Sigmoid colon (tissue), 7 donors: ENCODE results near the gene GABBR2. TPM values are rescaled to one million over a fixed set of nuclear protein-coding genes. Genes with fewer than 3 reads are reported as not detected.

Experiments
- DNase-seq: peaks from one replicate; pipeline ENCODE4 v3.0.0-alpha.2; 2019
- H3K27ac ChIP-seq, 4 donors: fragments of 200-600 bp; sonication (generic); one replicate each; pipeline ENCODE4 v1.5.1; 2016 to 2019; ENCODE audit warnings: mild to moderate bottlenecking in 1 of 4
- H3K27me3 ChIP-seq, 3 donors: fragments of 200-600 bp; sonication (generic); one replicate each; pipeline ENCODE4 v1.5.1; 2019; ENCODE audit warnings: mild to moderate bottlenecking in 1 of 3
- H3K36me3 ChIP-seq, 4 donors: fragments of 200-600 bp; sonication (generic); one replicate each; pipeline ENCODE4 v1.5.1; 2016 to 2019
- H3K4me1 ChIP-seq, 4 donors: fragments of 200-600 bp; sonication (generic); one replicate each; pipeline ENCODE4 v1.5.1; 2017 to 2019
- H3K4me3 ChIP-seq, 4 donors: fragments of 200-600 bp; sonication (generic); one replicate each; pipeline ENCODE4 v1.5.1; 2017 to 2019; ENCODE audit warnings: mild to moderate bottlenecking in 2 of 4, moderate library complexity in 1 of 4
- H3K9me3 ChIP-seq, 4 donors: fragments of 200-600 bp in 3 of 4; sonication (generic) in 3 of 4; one replicate each; pipeline versions ENCODE4 v1.5.1 to v1.6.1; 2013 to 2019
- EP300 ChIP-seq, 4 donors: sonication (generic); formaldehyde crosslinking; IDR thresholded peaks; one replicate each; pipeline ENCODE4 v1.6.1; 2017; ENCODE audit warnings: antibody characterized with exemption in 4 of 4
- POLR2A ChIP-seq, 2 donors: fragments of 450-650 bp; IDR thresholded peaks; one replicate each; pipeline ENCODE4 v1.6.1; 2016; ENCODE audit warnings: antibody characterized with exemption in 2 of 2, mild to moderate bottlenecking in 2 of 2, moderate library complexity in 2 of 2
- POLR2AphosphoS5 ChIP-seq, 4 donors: sonication (generic); formaldehyde crosslinking; IDR thresholded peaks; one replicate each; pipeline ENCODE4 v1.6.1; 2017; ENCODE audit warnings: antibody characterized with exemption in 4 of 4
- WGBS, 2 donors: extraction: QIAGEN DNeasy Blood & Tissue Kit; methylation state at CpG; one replicate each; pipeline ENCODE4 v1.1.7; 2013; 5-methylcytosine and 5-hydroxymethylcytosine counted together
- intact Hi-C: fragments of 100-400 bp; cut with DNase I; formaldehyde crosslinking; loops from one replicate; pipeline ENCODE4 v1.15.1; 2023
- polyA plus RNA-seq, 3 donors: library from polyadenylated mRNA; stranded (reverse); fragments of 200-250 nt; gene quantifications; one replicate each; pipeline ENCODE4 v1.2.3, GENCODE V29; 2013
- total RNA-seq, 4 donors: library from RNA; depleted of rRNA; stranded (reverse); fragments of >200 nt; gene quantifications; one replicate each; pipeline ENCODE4 v1.1.0, GENCODE V29; 2016
- TF ChIP-seq, protein P1 (sequence below), 4 experiments: fragments of 450-650 bp in 3 of 4; fragments of 200-600 bp in 1 of 4; IDR thresholded peaks; one replicate each; pipeline ENCODE4 v1.5.1; 2016 to 2019; ENCODE audit warnings: antibody characterized with exemption in 4 of 4, mild to moderate bottlenecking in 3 of 4, moderate library complexity in 2 of 4
- donor health status: healthy with polysubstance abuse.
- donor health status: Bipolar disorder and iron deficiency.
- donor health status: healthy.

The GABBR2 gene
- total and polyA plus RNA-seq, 7 donors: under 0.01 to 0.04 (median under 0.01) TPM; not detected in 4

- no peaks in the 10 kb centered on the region for H3K9me3 ChIP-seq
- intact Hi-C loops: no loop called here
- no peaks in the 10 kb centered on the region for H3K36me3 ChIP-seq
- no peak for TF ChIP-seq EP300 (IDR thresholded peaks at IDR 0.05)
- TF ChIP-seq, protein P1, sequence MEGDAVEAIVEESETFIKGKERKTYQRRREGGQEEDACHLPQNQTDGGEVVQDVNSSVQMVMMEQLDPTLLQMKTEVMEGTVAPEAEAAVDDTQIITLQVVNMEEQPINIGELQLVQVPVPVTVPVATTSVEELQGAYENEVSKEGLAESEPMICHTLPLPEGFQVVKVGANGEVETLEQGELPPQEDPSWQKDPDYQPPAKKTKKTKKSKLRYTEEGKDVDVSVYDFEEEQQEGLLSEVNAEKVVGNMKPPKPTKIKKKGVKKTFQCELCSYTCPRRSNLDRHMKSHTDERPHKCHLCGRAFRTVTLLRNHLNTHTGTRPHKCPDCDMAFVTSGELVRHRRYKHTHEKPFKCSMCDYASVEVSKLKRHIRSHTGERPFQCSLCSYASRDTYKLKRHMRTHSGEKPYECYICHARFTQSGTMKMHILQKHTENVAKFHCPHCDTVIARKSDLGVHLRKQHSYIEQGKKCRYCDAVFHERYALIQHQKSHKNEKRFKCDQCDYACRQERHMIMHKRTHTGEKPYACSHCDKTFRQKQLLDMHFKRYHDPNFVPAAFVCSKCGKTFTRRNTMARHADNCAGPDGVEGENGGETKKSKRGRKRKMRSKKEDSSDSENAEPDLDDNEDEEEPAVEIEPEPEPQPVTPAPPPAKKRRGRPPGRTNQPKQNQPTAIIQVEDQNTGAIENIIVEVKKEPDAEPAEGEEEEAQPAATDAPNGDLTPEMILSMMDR (IDR thresholded peaks at IDR 0.05): no peak
- TF ChIP-seq POLR2AphosphoS5 (IDR thresholded peaks at IDR 0.05): no peak
- TF ChIP-seq POLR2A (IDR thresholded peaks at IDR 0.05): no peak
- H3K27me3 ChIP-seq: no peaks in the 10 kb centered on the region
- no peak for DNase-seq
- H3K4me1 ChIP-seq: no peaks in the 10 kb centered on the region
- no peak overlapping the region for H3K27ac ChIP-seq
- H3K4me3 ChIP-seq: no peak overlapping the region
- WGBS, 2 donors: 67 to 75% methylated on average over 11 of the region's 11 CpGs
Observed at GRCh38 chr9:98401140-98402018, 307.4 kb downstream of the GABBR2 start.

- H3K9me3 ChIP-seq: no peaks in the 10 kb centered on the region
- H3K27me3 ChIP-seq: no peaks in the 10 kb centered on the region
- no peaks in the 10 kb centered on the region for H3K4me1 ChIP-seq
- H3K36me3 ChIP-seq: no peaks in the 10 kb centered on the region
- no peak overlapping the region for H3K27ac ChIP-seq
- H3K4me3 ChIP-seq: no peak overlapping the region
- TF ChIP-seq POLR2A (IDR thresholded peaks at IDR 0.05) (no peak), EP300 (IDR thresholded peaks at IDR 0.05) (no peak), POLR2AphosphoS5 (IDR thresholded peaks at IDR 0.05) (no peak)
- TF ChIP-seq, protein P1 (IDR thresholded peaks at IDR 0.05): no peak
- intact Hi-C loops: no loop called here
- 80 to 87% methylated on average over 8 of the region's 8 CpGs for WGBS, 2 donors
- no peak for DNase-seq
Observed at GRCh38 chr9:98399950-98400683, 308.6 kb downstream of the GABBR2 start.

DNA sequence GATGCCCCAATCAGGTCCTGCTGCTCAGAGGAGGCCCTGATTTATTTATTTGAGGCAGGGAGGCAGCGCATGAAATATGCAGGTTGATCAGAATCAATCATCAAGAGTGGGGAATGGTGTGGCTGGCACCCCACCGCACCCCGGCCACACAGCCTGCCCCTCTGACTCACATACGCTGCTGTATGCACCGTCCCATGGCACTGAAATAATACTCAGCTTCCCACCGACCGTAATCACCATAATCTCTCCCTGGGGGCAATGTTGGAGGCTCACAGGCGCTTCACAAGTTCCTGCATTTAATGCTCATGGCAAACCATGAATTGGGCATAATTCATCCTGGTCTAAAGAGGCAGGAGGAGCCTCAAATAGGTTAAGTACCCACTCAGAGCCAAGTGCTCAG lies 312.1 kb downstream of the GABBR2 start:
- Histone ChIP-seq H3K27ac (no peak overlapping the region), H3K4me1 (no peaks in the 10 kb centered on the region), H3K36me3 (no peaks in the 10 kb centered on the region), H3K9me3 (no peaks in the 10 kb centered on the region), H3K27me3 (no peaks in the 10 kb centered on the region), H3K4me3 (no peak overlapping the region)
- no peak for DNase-seq
- intact Hi-C loops: no loop called here
- TF ChIP-seq, protein P1 (IDR thresholded peaks at IDR 0.05): no peak
- no peak for TF ChIP-seq EP300 (IDR thresholded peaks at IDR 0.05)
- TF ChIP-seq POLR2A (IDR thresholded peaks at IDR 0.05): no peak
- no peak for TF ChIP-seq POLR2AphosphoS5 (IDR thresholded peaks at IDR 0.05)
- 83 to 87% methylated on average over 8 of the region's 8 CpGs for WGBS, 2 donors

GRCh38 chr9:98396236-98396635 lies 312.5 kb downstream of the GABBR2 start:
- no peaks in the 10 kb centered on the region for H3K36me3 ChIP-seq
- H3K27me3 ChIP-seq: no peaks in the 10 kb centered on the region
- WGBS, 2 donors: 72 to 74% methylated on average over 6 of the region's 6 CpGs
- DNase-seq: no peak
- H3K4me3 ChIP-seq: no peak overlapping the region
- intact Hi-C loops: no loop called here
- H3K4me1 ChIP-seq: no peaks in the 10 kb centered on the region
- no peaks in the 10 kb centered on the region for H3K9me3 ChIP-seq
- H3K27ac ChIP-seq: no peak overlapping the region
- TF ChIP-seq POLR2AphosphoS5 (IDR thresholded peaks at IDR 0.05): no peak
- TF ChIP-seq EP300 (IDR thresholded peaks at IDR 0.05): no peak
- TF ChIP-seq, protein P1 (IDR thresholded peaks at IDR 0.05): no peak
- TF ChIP-seq POLR2A (IDR thresholded peaks at IDR 0.05): no peak
